CD4-positive, alpha-beta T cell treated with Interleukin-17A for 1 hour (primary cell): ENCODE measurements around the gene ZCCHC10.
"Not testable (repeated sequence)": the region's sequence is repeated elsewhere in the genome, so short reads cannot be mapped to it uniquely, and the experiment has no call there.

Experiments used
- DNase-seq: peaks from one replicate; pipeline ENCODE4 v3.0.0-alpha.2; 2020

Gene ZCCHC10

GRCh38 chr5:133025804-133026663, at the start of gene ZCCHC10:
Gene ZCCHC10 (minus strand): TSS chr5:133026549. CDS start chr5:133026537, 12 bp downstream.
- DNase-seq = peak; percentile 94

- no peak for DNase-seq
These were observed 49.5 kb upstream of the ZCCHC10 start for GRCh38 chr5:133075572-133076536.

DNA sequence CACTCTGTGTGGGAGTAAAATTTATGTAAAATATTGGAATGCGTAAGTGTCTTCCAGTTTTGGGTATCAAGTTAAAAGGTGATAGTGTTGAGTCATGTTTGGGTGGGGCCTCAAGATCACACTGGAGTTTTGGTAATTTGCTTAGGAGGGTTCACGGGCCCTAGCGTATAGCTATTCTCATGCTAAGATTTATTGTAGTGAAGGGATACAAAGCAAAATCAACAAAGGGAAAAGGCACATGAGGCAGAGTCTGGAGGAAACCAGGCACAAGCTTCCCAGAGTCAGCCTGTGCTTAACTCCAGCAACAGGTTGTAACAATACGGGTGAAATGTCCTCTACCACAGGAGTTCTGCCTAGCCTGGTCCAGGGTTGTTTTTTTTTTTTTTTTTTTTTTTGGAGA, 45.7 kb upstream of the ZCCHC10 start:
- no peak for DNase-seq

- DNase-seq = no peak
These were observed 39.7 kb upstream of the ZCCHC10 start for GRCh38 chr5:133066045-133066444.

- DNase-seq = no peak
These were observed 39.1 kb upstream of the ZCCHC10 start for GRCh38 chr5:133065471-133065870.

DNA sequence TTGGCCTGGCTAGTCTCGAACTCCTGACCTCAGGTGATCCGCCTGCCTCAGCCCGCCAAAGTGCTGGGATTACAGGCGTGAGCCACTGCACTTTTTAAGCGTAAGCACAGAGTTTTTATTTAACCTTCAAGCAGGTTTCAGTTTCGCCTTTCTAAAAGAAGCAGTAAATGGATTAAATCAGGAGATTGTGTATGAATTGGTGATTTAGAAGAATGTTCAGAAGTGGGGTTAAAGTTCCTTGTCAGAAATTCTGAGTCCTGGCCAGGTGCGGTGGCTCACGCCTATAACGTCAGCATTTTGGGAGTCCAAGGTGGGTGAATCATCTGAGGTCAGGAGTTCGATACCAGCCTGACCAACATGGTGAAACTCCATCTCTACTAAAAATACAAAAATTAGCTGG, 37.6 kb upstream of the ZCCHC10 start:
- no peak for DNase-seq

DNA sequence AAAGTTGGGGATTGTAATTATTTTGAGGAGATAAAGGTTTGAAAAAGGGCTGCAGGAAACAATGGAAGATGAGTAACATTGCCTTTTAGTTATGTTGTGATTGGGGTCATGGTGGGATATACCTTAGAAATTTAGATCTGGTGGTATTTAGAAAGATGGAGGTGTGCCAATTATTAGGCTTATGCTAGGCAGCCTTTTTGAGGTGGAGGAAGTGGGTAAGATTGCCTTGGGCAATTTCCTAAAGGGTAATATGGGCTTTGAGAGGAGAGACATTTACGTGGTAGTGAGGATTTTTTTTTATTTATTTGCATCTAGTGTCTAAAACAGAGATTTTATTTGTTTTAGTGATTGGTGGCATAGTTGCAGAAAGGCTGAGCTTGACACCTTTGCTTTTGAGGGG, 35.9 kb upstream of the ZCCHC10 start:
- DNase-seq = no peak

- DNase-seq = no peak
These were observed 33.3 kb upstream of the ZCCHC10 start for GRCh38 chr5:133059621-133060020.

DNA sequence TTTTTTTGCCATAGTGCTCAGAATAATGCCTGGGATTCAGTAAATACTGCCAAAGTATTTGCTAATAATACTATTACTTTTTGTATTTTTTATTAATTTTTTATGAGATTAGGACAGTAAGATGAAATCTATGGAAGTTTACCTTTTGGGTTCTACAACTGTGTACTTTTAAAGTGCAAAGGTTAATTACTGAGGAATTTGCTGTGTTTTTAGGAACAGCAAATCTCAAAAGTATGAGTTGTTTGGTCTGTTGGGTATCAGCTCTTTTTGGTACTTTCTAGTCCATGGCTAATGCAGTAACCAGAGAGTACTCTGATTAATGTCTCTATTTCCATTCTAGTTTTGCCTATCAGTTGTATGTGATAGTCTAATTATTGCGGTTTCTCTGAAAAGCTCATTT, 30.5 kb upstream of the ZCCHC10 start:
- no peak for DNase-seq

DNA sequence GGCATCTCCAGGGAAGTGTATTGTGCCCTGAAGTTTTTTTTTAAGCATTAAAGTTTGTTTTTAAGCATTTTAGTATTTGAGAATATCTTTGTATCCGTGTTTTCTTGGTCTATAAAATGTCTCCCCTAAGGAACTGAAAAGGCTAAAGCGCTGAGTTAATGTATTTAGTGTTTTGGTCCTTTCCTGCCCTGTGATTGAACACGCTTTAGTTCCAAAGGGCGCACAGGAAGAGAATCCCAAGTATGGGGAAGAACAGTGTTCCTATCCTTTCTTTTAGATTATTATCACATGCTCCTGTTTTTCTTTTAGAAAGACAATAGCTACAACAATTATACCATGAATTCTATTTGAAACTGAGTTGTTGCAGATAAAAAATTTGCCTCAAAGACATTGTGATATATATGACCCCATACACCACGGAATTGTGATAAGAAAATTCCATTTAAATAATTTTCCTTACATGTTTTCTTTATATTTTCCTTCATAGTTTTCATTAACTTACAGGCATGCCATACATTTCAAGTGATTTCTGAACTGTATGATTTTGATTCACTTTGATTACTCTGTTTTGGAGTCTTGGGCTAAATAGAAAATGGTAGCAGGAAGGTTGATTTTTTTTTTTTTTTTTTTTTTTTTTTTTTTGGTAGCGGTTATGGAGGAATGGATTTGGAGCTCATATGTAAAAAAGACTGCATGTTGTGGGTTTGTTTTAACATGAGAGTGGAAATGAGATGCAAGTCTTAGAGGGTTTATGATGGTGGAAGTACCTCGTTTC, 28.5 kb upstream of the ZCCHC10 start:
- DNase-seq = no peak

- DNase-seq = no peak
These were observed 27.1 kb upstream of the ZCCHC10 start for GRCh38 chr5:133053448-133053847.

DNA sequence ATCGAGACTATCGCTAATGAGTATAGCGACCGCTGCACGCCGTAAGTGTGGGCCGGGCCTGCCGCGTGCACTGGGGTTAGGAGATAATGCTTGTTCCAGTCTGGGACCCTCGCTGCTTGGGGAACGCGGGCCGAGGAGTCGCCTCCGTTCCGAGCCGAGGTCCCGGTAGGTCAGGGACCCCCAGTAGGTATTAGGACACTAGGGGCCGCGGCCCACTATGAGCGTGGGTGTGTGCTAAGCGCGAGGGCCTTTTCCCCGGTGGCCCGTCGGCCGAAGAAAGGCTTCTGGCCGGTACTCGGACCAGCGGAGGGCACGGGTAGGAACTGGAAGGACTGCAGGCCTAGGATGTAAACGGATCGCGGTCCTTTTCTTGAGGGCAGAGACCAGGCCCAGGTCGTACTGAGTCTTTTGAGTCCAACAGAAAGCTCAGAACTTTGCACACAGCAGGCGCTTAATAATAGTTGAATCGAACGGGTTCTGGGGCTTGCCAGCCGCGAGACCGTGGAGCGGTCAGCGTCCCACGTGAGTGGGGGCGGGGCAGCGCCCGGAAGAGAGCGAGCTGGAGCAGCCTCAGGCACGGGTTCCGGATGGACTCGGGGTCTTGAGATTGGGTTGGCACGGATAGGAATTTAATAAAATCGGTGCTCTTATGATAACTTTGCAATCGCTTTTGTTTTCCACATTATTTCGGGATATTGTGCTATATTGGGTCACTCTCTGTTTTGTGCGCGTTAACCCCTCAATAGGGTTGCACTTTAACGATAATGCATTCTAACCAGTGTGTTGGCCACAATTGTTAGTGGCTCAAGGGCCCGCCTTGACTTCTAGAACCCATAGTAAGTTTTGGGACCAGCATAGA, 26.2 kb upstream of the ZCCHC10 start:
- DNase-seq = peak; percentile 64

DNA sequence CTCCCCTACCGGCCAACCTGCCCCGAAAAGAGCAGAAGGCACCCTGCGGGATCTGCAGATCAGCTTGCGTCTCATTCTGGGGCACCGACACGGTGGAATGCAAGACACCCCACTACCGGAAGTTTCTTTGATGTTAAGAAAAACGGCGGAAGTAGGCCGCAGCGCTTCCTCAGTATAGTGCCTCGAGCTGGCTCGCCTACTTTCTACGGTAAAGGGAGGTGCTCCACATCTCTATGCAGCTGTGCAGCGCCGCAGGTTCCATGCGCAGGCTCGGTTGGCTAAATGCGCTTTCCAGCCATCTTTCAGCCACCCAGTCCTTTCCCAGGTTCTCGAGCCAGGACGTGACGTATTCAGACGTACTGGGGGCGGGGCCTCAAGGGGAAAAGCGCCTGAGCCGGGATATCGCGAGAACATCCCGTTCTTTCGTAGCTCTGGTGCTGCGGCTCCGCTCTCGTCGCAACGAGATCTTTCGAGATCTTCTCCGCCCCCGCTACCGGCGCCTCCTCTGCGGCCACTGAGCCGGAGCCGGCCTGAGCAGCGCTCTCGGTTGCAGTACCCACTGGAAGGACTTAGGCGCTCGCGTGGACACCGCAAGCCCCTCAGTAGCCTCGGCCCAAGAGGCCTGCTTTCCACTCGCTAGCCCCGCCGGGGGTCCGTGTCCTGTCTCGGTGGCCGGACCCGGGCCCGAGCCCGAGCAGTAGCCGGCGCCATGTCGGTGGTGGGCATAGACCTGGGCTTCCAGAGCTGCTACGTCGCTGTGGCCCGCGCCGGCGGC, 25.4 kb upstream of the ZCCHC10 start, which contains the start of gene HSPA4:
Gene HSPA4, plus strand, starts transcription at position 472 of the 775 bp plus-strand sequence. Its CDS starts 238 bp downstream, at position 710.
- DNase-seq = peak; percentile 98

DNA sequence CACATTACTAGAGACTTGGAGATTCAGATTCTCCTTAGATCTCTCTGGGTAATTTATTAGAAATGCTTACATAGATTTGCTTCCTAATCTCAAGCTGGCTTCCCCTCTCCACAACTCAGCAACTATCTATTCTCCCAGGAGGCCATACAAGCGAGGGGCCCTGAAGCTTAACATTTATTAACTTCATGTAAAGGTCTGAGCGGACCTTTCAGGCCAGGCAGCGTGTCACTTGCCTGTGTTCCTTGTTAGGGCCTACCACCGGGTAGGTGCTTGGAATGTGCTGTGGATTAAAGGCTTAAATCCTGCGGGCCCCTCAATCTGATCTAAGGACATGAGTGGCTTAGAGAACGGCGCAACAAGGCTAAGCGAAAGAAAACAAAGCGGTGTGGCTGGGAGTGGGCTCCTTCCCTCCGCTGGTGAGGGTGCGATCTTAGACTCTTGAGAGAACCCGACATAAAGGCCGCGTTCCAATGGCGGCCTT, 24.8 kb upstream of the ZCCHC10 start:
- DNase-seq = no peak

DNA sequence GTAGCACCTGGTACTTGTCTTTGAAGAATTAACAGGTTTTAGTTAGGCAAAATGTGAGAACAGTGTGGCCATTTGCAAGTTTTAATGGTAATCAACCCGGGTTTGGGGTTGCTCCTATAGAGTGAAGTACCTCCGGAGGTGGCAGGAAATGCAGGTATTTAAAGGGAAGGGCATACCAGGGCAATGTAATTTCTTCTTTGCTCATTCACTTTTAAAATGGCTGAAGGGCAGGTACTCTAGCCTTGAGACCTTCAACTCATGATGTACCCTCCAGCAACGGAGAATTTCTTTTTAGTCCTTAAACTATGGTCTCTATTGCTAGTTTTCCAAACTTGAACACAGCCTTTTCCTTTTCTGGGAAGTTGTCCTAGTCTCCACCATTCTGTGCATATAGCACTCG, 24.2 kb upstream of the ZCCHC10 start:
- peak; percentile 25 for DNase-seq

GRCh38 chr5:133049726-133050048, 23.3 kb upstream of the ZCCHC10 start:
- DNase-seq = no peak

- no peak for DNase-seq
These were observed 22.8 kb upstream of the ZCCHC10 start for GRCh38 chr5:133048993-133049725.

DNA sequence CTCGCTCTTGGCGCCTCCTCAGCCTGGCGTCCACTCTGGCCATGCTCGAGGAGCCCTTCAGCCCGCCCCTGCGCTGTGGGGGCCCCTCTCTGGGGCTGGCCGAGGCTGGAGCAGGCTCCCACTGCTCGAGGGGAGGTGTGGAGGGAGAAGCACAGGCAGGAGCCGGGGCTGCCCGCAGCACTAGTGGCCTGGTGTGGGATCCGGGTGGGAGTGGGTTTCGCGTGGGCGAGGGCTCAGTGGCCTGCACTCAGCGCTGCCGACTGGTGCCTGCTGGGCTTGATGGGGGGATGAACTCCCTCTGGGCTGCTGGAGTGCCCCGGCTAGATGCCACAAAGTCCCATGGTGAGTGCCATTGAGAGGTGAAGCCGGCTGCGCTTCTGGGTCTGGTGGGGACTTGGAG, 21.1 kb upstream of the ZCCHC10 start:
- DNase-seq = no peak

DNA sequence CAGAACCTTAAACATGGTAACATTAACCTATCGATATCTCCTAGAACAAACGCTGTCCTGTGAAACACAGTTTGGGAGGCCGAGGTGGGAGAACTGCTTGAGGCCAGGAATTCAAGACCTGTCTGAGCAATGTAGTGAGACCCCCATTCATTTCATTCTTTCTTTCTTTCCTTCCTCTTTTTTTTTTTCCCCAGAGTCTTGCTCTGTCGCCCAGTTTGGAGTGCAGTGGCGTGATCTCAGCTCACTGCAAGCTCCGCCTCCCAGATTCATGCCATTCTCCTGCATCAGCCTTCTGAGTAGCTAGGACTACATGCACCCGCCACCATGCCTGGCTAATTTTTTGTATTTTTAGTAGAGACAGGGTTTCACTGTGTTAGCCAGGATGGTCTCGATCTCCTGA, 20.2 kb upstream of the ZCCHC10 start:
- DNase-seq = not testable (repeated sequence)

GRCh38 chr5:133041910-133042309, 15.6 kb upstream of the ZCCHC10 start:
- no peak for DNase-seq
